Astrocyte of the hippocampus (primary cell): ENCODE results near the gene TRAPPC13.

Experiments
- DNase-seq: peaks from one replicate; pipeline ENCODE4 v3.0.0; 2011; ENCODE audit warnings: low read depth, low spot score

Gene TRAPPC13

DNA sequence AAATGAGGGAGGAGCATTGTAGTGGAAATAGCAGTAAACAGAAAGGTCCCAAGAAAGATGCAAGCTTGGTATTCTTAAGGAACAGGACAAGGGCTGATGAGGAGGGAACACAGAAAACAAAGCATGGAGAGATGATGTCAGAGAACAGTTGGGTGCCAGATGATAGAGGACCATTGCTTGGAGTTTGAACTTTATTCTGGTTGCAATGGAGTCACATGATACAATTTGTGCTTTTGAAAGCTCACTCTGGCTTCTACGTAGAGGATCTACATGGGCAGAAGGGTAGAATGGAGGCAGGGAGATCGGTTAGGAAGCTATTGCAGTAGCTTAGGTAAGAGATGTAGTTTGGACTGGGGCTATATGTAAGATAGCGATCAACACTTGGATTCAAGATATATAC is 57.3 kb downstream of the TRAPPC13 start:
- no peak for DNase-seq

DNA sequence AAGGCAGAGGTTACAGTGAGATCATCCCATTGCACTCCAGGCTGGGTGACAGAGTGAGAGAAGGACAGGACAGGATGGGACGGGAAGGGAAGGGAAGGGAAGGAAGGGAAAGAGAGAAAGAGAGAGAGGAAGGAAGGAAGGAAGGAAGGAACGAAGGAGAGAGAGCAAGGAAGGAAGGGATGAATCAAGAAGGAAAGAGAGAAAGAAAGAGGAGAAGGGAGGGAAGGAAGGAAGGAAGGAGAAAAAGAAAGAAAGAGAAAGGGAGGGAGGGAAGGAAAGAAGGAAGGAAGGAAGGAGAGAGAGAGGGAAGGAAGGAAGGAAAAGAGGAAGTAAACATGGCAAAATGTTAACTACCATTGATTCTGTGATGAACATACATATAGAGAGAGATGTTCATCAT is 68.3 kb downstream of the TRAPPC13 start:
- DNase-seq: no peak

DNA sequence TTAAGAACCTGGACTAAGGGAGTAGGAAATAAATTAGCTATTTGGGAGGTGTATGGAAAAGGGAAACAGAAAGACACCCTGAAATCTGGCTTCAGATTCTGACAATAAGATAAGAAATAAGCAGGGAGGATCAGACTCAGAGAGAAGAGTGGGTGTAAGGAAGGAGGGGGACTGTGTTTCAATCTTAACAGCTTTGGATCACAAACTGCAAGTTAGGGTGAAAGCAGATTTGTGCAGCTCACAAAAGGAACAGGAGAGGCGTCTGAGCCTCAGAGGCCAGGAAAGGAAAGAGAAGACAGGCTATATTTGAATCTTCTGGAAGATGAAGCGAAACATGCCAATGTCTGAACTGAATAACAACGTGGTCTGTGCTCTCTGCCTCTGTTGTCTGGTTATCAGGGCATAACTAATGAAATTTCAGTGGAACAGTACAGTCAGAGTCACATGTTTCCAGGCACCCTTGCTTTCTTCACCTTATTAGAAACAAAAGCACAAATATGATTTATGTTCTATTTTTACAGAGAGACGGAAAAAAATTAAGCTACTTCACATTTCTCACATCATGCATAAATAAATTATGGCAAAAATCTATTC is 70.4 kb downstream of the TRAPPC13 start:
- DNase-seq: peak; percentile 4

DNA sequence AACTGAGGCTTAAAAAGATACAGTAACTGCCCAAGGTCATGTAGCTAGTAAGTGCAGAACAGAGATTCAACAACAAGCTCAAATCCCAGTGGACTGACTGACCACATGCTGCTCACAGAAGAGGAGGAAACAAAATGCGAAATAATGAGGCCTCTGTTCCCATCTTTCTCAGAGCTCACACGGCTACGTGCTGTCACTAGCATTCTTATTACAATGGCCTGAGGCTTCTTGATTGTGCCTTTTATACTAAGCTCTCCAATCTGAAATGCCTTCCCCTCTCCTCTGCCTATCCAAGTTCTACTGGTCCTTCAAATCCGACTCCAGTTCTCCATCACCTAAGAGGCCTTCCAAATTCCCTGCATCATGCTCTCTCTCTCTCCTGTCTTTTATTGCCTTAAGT is 71.1 kb downstream of the TRAPPC13 start:
- no peak for DNase-seq

DNA sequence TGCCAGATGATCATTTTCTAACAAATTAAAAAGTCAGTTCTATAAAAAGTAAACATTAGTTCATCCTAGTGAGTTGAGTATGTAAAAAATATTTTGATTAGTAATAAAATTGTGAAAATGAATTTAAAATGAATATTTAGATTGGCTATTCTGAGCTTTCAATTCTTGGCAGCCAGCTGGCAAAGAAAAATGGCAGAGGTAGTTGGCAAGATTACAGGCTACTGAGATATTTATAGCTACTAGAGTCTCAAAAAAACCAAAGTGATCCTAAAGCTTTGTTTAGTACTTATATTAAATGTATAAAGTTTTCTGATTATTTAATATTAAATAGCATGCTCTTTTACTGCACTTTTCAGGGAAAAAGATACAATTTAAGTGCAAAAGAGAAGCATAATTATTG is 72.1 kb downstream of the TRAPPC13 start:
- DNase-seq: no peak

DNA sequence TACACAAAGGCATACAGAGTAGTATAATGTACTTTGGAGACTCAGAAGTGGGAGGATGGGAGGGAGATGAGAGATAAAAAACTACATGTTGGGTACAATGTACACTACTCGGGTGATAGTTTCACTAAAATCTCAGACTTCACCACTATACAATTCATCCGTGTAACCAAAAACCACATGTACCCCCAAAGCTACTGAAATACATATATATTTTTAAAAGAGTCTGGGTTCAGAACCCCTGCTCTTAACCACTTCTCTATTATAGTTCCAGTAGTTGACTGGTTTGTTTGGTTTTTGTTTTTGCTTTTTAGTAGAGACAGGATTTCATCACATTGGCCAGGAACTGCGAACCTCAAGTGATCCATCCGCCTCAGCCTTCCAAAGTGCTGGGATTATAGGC is 74.5 kb downstream of the TRAPPC13 start:
- DNase-seq: no peak

DNA sequence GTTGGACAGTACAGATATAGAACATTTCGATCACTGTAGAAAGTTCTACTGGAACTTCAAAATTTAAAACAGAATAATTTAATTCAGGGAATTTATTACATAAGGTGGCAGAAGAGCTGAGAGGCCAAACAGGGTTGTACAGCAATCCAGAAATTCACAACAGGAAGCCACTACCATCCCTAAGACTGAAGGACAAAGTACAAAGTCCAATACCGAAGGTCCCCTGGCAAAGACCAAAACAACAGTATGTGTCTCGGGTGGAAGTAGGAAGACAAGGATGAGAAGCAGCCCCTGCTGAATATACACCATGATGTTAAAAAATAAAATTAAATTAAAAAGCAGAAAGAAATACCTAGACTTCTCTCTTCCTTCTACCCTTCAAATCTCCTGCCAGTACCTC is 77.2 kb downstream of the TRAPPC13 start:
- DNase-seq: no peak

DNA sequence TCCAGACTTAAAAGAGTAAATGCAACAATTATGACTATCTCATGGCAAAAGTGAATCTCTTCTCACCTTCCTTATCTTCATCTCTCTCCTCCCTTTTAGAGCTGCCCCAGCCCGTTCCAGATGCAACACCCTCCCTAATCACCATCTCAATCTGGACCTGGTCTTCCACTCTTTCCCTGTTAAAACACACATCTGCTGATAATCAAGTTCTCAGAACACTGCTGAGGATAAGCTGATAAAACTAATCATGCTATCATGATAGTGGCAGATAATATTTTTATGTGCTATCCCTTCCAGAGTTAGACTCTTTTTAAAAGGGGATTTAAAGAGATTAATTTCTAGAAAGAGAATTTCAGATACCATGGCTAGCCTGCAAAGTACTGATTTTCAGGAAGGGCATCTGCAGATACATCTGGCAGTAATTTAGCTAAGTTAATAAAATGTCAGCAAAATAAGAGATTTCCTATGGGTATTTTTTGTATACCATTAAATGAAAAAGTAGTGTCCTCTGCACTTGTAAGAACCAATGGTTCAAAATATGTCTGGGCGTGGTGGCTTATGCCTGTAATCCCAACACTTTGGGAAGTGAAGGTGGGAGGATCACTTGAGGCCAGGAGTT is 79.9 kb downstream of the TRAPPC13 start:
- no peak for DNase-seq

DNA sequence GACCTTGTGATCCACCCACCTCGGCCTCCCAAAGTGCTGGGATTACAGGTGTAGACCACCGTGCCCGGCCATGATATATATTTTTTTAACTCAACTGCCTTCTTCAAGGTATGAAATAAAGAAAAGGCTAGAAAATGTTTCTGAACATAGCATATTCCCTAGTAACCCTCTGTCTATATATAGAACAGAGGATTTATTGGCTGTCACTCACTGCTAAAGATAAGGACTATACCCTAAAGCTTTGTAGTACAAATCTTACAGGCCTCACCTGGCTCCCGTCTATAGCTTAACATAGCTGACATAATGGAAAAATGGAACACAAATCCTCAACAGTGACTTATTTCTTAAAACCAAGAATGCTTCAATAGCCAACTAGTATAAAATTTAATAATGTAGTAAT is 82.8 kb downstream of the TRAPPC13 start:
- no peak for DNase-seq

DNA sequence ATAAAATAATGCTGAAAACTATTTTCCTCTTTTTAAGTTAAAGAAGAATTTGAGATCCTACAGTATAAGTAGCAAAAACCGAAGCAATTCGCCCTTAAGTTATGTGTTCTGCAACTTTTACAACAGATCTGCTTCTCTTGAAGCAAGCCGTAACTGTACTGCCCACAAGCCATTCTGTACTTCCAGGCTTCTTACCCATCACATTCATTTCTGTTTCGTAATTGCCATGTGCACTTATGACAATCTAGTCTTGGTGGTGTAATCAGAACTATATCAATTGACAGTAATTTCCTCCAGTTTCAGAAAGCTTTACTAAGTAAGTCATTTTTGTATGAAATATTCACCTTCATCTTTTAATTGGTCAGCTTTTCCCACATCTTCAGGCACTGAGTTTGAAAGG is 83.3 kb downstream of the TRAPPC13 start:
- no peak for DNase-seq
